Measurements from ENCODE around the gene ETV3L.

Gene ETV3L

DNA sequence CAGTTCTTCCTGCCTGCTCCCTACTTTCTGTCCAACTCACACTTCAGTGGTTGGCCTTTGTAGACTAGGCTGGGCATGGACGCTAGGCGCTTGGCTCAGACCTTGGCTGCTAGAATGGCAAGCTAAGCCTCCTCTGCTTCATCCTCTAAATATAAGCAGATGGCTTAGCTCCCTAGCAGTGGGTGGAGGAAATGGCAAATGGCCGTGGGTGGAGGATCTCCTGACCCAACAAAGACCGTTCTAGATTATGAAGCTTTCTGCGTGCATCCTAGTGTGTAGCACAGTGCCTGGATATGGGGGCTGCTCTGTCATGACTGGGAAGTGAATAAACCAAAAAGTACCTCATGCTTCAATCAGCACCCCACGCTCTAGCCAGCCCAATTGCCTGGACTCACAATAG, 10.4 kb upstream of the ETV3L start:
- TF ChIP-seq OSR1 (CRISPR knock-in tag; IDR thresholded peaks at IDR 0.05) (no peak), SNAI2 (CRISPR knock-in tag; IDR thresholded peaks at IDR 0.05) (no peak), BACH2 (CRISPR knock-in tag; IDR thresholded peaks at IDR 0.05; ENCODE audit: borderline replicate concordance) (no peak), ARNTL (CRISPR knock-in tag; IDR thresholded peaks at IDR 0.05; ENCODE audit: borderline replicate concordance, low read depth) (no peak), ZFP3 (CRISPR knock-in tag; IDR thresholded peaks at IDR 0.05) (no peak), TOX (CRISPR knock-in tag; IDR thresholded peaks at IDR 0.05; ENCODE audit: borderline replicate concordance) (no peak), RARB (CRISPR knock-in tag; IDR thresholded peaks at IDR 0.05) (no peak), ZNF70 (CRISPR knock-in tag; IDR thresholded peaks at IDR 0.05) (no peak), GLIS3 (CRISPR knock-in tag; IDR thresholded peaks at IDR 0.05) (no peak), ZC3H10 (CRISPR knock-in tag; IDR thresholded peaks at IDR 0.05) (no peak), ZNF565 (CRISPR knock-in tag; conservative IDR thresholded peaks at IDR 0.05; ENCODE audit: low read depth) (no peak), ZFP30 (CRISPR knock-in tag; IDR thresholded peaks at IDR 0.05) (no peak)
- TF ChIP-seq, protein P1, sequence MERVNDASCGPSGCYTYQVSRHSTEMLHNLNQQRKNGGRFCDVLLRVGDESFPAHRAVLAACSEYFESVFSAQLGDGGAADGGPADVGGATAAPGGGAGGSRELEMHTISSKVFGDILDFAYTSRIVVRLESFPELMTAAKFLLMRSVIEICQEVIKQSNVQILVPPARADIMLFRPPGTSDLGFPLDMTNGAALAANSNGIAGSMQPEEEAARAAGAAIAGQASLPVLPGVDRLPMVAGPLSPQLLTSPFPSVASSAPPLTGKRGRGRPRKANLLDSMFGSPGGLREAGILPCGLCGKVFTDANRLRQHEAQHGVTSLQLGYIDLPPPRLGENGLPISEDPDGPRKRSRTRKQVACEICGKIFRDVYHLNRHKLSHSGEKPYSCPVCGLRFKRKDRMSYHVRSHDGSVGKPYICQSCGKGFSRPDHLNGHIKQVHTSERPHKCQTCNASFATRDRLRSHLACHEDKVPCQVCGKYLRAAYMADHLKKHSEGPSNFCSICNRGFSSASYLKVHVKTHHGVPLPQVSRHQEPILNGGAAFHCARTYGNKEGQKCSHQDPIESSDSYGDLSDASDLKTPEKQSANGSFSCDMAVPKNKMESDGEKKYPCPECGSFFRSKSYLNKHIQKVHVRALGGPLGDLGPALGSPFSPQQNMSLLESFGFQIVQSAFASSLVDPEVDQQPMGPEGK (CRISPR knock-in tag; IDR thresholded peaks at IDR 0.05; ENCODE audit: borderline replicate concordance): no peak
- TF ChIP-seq, protein P2, sequence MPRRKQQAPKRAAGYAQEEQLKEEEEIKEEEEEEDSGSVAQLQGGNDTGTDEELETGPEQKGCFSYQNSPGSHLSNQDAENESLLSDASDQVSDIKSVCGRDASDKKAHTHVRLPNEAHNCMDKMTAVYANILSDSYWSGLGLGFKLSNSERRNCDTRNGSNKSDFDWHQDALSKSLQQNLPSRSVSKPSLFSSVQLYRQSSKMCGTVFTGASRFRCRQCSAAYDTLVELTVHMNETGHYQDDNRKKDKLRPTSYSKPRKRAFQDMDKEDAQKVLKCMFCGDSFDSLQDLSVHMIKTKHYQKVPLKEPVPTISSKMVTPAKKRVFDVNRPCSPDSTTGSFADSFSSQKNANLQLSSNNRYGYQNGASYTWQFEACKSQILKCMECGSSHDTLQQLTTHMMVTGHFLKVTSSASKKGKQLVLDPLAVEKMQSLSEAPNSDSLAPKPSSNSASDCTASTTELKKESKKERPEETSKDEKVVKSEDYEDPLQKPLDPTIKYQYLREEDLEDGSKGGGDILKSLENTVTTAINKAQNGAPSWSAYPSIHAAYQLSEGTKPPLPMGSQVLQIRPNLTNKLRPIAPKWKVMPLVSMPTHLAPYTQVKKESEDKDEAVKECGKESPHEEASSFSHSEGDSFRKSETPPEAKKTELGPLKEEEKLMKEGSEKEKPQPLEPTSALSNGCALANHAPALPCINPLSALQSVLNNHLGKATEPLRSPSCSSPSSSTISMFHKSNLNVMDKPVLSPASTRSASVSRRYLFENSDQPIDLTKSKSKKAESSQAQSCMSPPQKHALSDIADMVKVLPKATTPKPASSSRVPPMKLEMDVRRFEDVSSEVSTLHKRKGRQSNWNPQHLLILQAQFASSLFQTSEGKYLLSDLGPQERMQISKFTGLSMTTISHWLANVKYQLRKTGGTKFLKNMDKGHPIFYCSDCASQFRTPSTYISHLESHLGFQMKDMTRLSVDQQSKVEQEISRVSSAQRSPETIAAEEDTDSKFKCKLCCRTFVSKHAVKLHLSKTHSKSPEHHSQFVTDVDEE (CRISPR knock-in tag; IDR thresholded peaks at IDR 0.05): no peak
- TF ChIP-seq, protein P3, sequence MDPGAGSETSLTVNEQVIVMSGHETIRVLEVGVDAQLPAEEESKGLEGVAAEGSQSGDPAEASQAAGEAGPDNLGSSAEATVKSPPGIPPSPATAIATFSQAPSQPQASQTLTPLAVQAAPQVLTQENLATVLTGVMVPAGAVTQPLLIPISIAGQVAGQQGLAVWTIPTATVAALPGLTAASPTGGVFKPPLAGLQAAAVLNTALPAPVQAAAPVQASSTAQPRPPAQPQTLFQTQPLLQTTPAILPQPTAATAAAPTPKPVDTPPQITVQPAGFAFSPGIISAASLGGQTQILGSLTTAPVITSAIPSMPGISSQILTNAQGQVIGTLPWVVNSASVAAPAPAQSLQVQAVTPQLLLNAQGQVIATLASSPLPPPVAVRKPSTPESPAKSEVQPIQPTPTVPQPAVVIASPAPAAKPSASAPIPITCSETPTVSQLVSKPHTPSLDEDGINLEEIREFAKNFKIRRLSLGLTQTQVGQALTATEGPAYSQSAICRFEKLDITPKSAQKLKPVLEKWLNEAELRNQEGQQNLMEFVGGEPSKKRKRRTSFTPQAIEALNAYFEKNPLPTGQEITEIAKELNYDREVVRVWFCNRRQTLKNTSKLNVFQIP (CRISPR knock-in tag; IDR thresholded peaks at IDR 0.05; ENCODE audit: borderline replicate concordance, low read depth): no peak
- TF ChIP-seq, protein P4, sequence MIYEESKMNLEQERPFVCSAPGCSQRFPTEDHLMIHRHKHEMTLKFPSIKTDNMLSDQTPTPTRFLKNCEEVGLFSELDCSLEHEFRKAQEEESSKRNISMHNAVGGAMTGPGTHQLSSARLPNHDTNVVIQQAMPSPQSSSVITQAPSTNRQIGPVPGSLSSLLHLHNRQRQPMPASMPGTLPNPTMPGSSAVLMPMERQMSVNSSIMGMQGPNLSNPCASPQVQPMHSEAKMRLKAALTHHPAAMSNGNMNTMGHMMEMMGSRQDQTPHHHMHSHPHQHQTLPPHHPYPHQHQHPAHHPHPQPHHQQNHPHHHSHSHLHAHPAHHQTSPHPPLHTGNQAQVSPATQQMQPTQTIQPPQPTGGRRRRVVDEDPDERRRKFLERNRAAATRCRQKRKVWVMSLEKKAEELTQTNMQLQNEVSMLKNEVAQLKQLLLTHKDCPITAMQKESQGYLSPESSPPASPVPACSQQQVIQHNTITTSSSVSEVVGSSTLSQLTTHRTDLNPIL (CRISPR knock-in tag; IDR thresholded peaks at IDR 0.05; ENCODE audit: low read depth): no peak

DNA sequence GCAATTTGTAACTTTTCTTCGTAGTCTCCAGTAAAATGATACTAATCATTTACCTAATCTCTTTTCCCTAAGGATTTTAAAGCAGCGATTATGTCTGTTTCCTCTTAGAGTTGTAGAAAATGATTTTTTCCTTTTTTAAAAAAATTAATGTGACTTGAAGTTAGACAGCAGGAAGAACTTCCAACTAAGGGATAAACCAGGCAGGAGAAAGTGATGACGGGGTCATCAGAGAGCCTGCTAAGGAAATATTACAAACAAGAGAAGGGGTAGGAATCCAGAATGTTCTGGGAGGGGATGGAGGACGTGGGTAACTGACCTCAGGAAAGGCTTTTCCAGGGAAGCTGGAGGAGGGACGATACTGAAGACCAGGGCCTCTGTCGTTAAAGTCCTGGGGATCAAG, 8.8 kb upstream of the ETV3L start:
- no peak for ATAC-seq

More for the DNA sequence above, 10.4 kb upstream of the ETV3L start:
- ATAC-seq: no peak

More for the DNA sequence above, 8.8 kb upstream of the ETV3L start:
- TF ChIP-seq PPARA (CRISPR knock-in tag; IDR thresholded peaks at IDR 0.05; ENCODE audit: borderline replicate concordance) (no peak), ZFP30 (CRISPR knock-in tag; IDR thresholded peaks at IDR 0.05) (no peak), TOX (CRISPR knock-in tag; IDR thresholded peaks at IDR 0.05; ENCODE audit: borderline replicate concordance) (no peak), TCF4 (CRISPR knock-in tag; IDR thresholded peaks at IDR 0.05; ENCODE audit: borderline replicate concordance) (no peak), ISL1 (CRISPR knock-in tag; IDR thresholded peaks at IDR 0.05) (no peak), RARB (CRISPR knock-in tag; IDR thresholded peaks at IDR 0.05) (no peak), OSR1 (CRISPR knock-in tag; IDR thresholded peaks at IDR 0.05) (no peak), BACH2 (CRISPR knock-in tag; IDR thresholded peaks at IDR 0.05; ENCODE audit: borderline replicate concordance) (no peak), ESRRG (CRISPR knock-in tag; IDR thresholded peaks at IDR 0.05) (no peak), ZFP3 (CRISPR knock-in tag; IDR thresholded peaks at IDR 0.05) (no peak), ZNF70 (CRISPR knock-in tag; IDR thresholded peaks at IDR 0.05) (no peak), ZNF565 (CRISPR knock-in tag; conservative IDR thresholded peaks at IDR 0.05; ENCODE audit: low read depth) (no peak), GLIS3 (CRISPR knock-in tag; IDR thresholded peaks at IDR 0.05) (no peak)
- TF ChIP-seq, protein P1 (CRISPR knock-in tag; IDR thresholded peaks at IDR 0.05; ENCODE audit: borderline replicate concordance): no peak
- TF ChIP-seq, protein P2 (CRISPR knock-in tag; IDR thresholded peaks at IDR 0.05): no peak
- TF ChIP-seq, protein P4 (CRISPR knock-in tag; IDR thresholded peaks at IDR 0.05; ENCODE audit: low read depth): no peak

All from SK-N-SH treated with all-trans-retinoic acid at 6 μM for 48 hours (cell line).